K562 (cell line): ENCODE data around the gene PVALEF. TPM values are rescaled to one million over a fixed set of nuclear protein-coding genes. Genes with fewer than 3 reads are reported as not detected.
A peak's percentile ranks its signal among the peaks of the same experiment; 100 is the strongest.
"Not testable (repeated sequence)": the region's sequence is repeated elsewhere in the genome, so short reads cannot be mapped to it uniquely, and the experiment has no call there.

Source experiments
- ATAC-seq: fragments of 200-7000 bp; cut with Tn5 transposase; 3 replicates; pipeline ENCODE4 v1.9.1; 2020; ENCODE audit warnings: moderate library complexity
- BruUV-seq: library from RNA; stranded (reverse); fragments of 400-500 nt; replicated peaks from 2 replicates; lab custom pipeline; 2021; lab: Mats Ljungman, UMichigan
- CTCF ChIA-PET: fragments of 300-600 bp; formaldehyde crosslinking; extraction: SDS; loops from one replicate; lab custom pipeline; 2021; ENCODE audit warnings: low intra/inter-chr PET ratio; lab: Yijun Ruan, JAX
- POLR2A ChIA-PET: fragments of 300-600, 350-650 bp; sonication (Branson Sonifier 250); formaldehyde crosslinking; extraction: SDS; loops from one replicate; lab custom pipeline; 2021; ENCODE audit warnings: antibody characterized with exemption, inconsistent platforms; lab: Yijun Ruan, JAX
- DNase-seq, 4 experiments: peaks; one replicate each; pipeline versions ENCODE4 v3.0.0 to v3.0.0-alpha.2; 2011 to 2018; ENCODE audit warnings: low spot score in 3 of 4, mixed read lengths in 3 of 4; ENCODE audit errors: extremely low read depth in 1 of 4
- FAIRE-seq: peaks from 2 replicates; lab custom pipeline; 2011; peaks lifted over from hg19 to GRCh38; lab: Jason Lieb, UNC
- H2AFZ ChIP-seq: 2 replicates; pipeline ENCODE4 v1.6.0; 2011; ENCODE audit warnings: low read depth, low read length, control low read depth, inconsistent platforms
- H3K27ac ChIP-seq: fragments of 200-600 bp; 3 replicates; pipeline ENCODE4 v1.8.0; 2011; ENCODE audit warnings: low read depth, mild to moderate bottlenecking, control low read depth, inconsistent platforms, low read length, moderate library complexity, mixed read lengths; ENCODE audit errors: extremely low read depth
- H3K27me3 ChIP-seq, 2 experiments: fragments of 300-600 bp in 1 of 2; 2 replicates in 1 of 2; 3 replicates in 1 of 2; pipeline versions ENCODE4 v1.6.0 to v1.8.0; 2011; ENCODE audit warnings: inconsistent platforms in 2 of 2, low read length in 2 of 2, mild to moderate bottlenecking in 1 of 2, mixed read lengths in 1 of 2, moderate library complexity in 1 of 2; ENCODE audit not compliant: control insufficient read depth in 2 of 2, insufficient read depth in 2 of 2
- H3K36me3 ChIP-seq: fragments of 300-600 bp; 3 replicates; pipeline ENCODE4 v1.8.0; 2011; ENCODE audit warnings: mild to moderate bottlenecking, low read length, inconsistent platforms; ENCODE audit not compliant: control insufficient read depth, insufficient read depth
- H3K4me1 ChIP-seq, 2 experiments: fragments of 200-600 bp in 1 of 2; replicated peaks in 1 of 2; 2 replicates in 1 of 2; 3 replicates in 1 of 2; pipeline versions ENCODE4 v1.5.1 to v1.8.0; 2011; ENCODE audit warnings: inconsistent platforms in 2 of 2, low read length in 2 of 2, mild to moderate bottlenecking in 1 of 2, mixed read lengths in 1 of 2, moderate library complexity in 1 of 2; ENCODE audit not compliant: control insufficient read depth in 2 of 2, insufficient read depth in 2 of 2
- H3K4me2 ChIP-seq: 2 replicates; pipeline ENCODE4 v1.6.1; 2011; ENCODE audit warnings: low read length, control low read depth, inconsistent platforms, mixed read lengths; ENCODE audit not compliant: insufficient read depth
- H3K4me3 ChIP-seq: fragments of 200-600 bp; sonication (generic), shearing (Covaris generic); 2 replicates; pipeline ENCODE4 v1.5.1; 2016; ENCODE audit warnings: control low read depth, inconsistent platforms
- H3K79me2 ChIP-seq: fragments of 200-600 bp; 3 replicates; pipeline ENCODE4 v1.8.0; 2011; ENCODE audit warnings: low read length, inconsistent platforms; ENCODE audit not compliant: control insufficient read depth, insufficient read depth
- H3K9ac ChIP-seq, 2 experiments: 2 replicates each; pipeline versions ENCODE4 v1.6.0 to v1.6.1; 2011; ENCODE audit warnings: low read depth in 2 of 2, low read length in 2 of 2, control low read depth in 1 of 2, inconsistent platforms in 1 of 2, mild to moderate bottlenecking in 1 of 2, mixed read lengths in 1 of 2; ENCODE audit not compliant: insufficient read depth in 1 of 2
- H3K9me1 ChIP-seq: one replicate; pipeline ENCODE4 v1.6.0; 2011; ENCODE audit warnings: inconsistent platforms, mild to moderate bottlenecking, low read length, moderate library complexity; ENCODE audit not compliant: control insufficient read depth, insufficient read depth
- H3K9me3 ChIP-seq: replicated peaks from 2 replicates; pipeline ENCODE4 v1.5.1; 2011; ENCODE audit warnings: low read depth, low read length, inconsistent platforms; ENCODE audit not compliant: control insufficient read depth, insufficient read depth
- H4K20me1 ChIP-seq: replicated peaks from 2 replicates; pipeline ENCODE4 v1.6.1; 2011; ENCODE audit warnings: low read length, inconsistent platforms, mixed read lengths; ENCODE audit not compliant: control insufficient read depth, insufficient read depth
- ETV1 ChIP-seq: fragments of 450-650 bp; conservative IDR thresholded peaks from 2 replicates; pipeline ENCODE4 v1.6.1; 2016; ENCODE audit warnings: missing genetic modification characterization, control low read depth, low read depth, missing compliant biosample characterization
- MEIS2 ChIP-seq: fragments of 450-650 bp; IDR thresholded peaks from 2 replicates; pipeline ENCODE4 v1.6.1; 2014; ENCODE audit warnings: mild to moderate bottlenecking; ENCODE audit not compliant: partially characterized antibody
- PBX2 ChIP-seq, 2 experiments: IDR thresholded peaks in 1 of 2; conservative IDR thresholded peaks in 1 of 2; 2 replicates each; pipeline ENCODE4 v1.6.1; 2016; ENCODE audit warnings: low read depth in 2 of 2, mild to moderate bottlenecking in 1 of 2, missing compliant biosample characterization in 1 of 2, missing genetic modification characterization in 1 of 2, moderate library complexity in 1 of 2
- PKNOX1 ChIP-seq: fragments of 450-650 bp; IDR thresholded peaks from 2 replicates; pipeline ENCODE4 v1.6.1; 2016
- ZKSCAN1 ChIP-seq: fragments of 150-350 bp; IDR thresholded peaks from 2 replicates; pipeline ENCODE4 v1.6.1; 2016; ENCODE audit warnings: low read depth, low read length
- ZNF512 ChIP-seq: IDR thresholded peaks from 2 replicates; pipeline ENCODE4 v1.6.1; 2016; ENCODE audit warnings: missing genetic modification characterization, missing compliant biosample characterization
- WGBS: fragments of 100-300 bp; shearing (Covaris generic); methylation state at CpG from one replicate; pipeline ENCODE4 v1.1.6; 2016; ENCODE audit warnings: low coverage, mixed read lengths; ENCODE audit not compliant: insufficient coverage; ENCODE audit errors: missing lambda C conversion rate; 5-methylcytosine and 5-hydroxymethylcytosine counted together
- in situ Hi-C: fragments of 300-500 bp; cut with MboI; formaldehyde crosslinking; loops from 4 replicates; pipeline ENCODE4 v1.15.0; 2018; ENCODE audit warnings: inconsistent platforms, mixed read lengths
- intact Hi-C: fragments of 100-400 bp; cut with micrococcal nuclease; formaldehyde crosslinking; loops from 2 replicates; pipeline ENCODE4 v1.14.2; 2022
- polyA plus RNA-seq, 8 experiments: library from polyadenylated mRNA; depleted of rRNA in 4 of 8; stranded (reverse) in 5 of 8; unstranded in 3 of 8; fragments of >200 nt; fragmentation: Nextera tagmentation in 2 of 8; fragmentation: Illumina TruSeq in 1 of 8; extraction: Ambion mirVana in 2 of 8; extraction: Trizol in 1 of 8; gene quantifications; 2 replicates each; pipeline versions ENCODE4 v1.2.1 to v1.2.3, GENCODE V29; 2011 to 2014; ENCODE audit warnings: inconsistent platforms in 1 of 8, missing spikeins in 1 of 8
- total RNA-seq, 7 experiments: library from RNA; depleted of rRNA in 6 of 7; stranded (reverse); fragments of >200 nt in 6 of 7; fragmentation: Illumina TruSeq in 2 of 7; extraction: Trizol in 2 of 7; gene quantifications; 2 replicates each; pipeline versions ENCODE4 v1.2.1 to v1.2.3, GENCODE V29; 2011 to 2021; ENCODE audit warnings: low replicate concordance in 1 of 7

The PVALEF gene
- total and polyA plus RNA-seq, 9 of the 15 experiments (the other 6 are each of a cell fraction or from before 2014, with no cell fraction given): not detected

- H3K4me2 ChIP-seq; H3K9ac ChIP-seq; H3K79me2 ChIP-seq; ATAC-seq; H3K27ac ChIP-seq; H4K20me1 ChIP-seq; H2AFZ ChIP-seq; CTCF ChIA-PET; DNase-seq; H3K27me3 ChIP-seq; H3K4me3 ChIP-seq; POLR2A ChIA-PET; BruUV-seq; H3K9me1 ChIP-seq; H3K9me3 ChIP-seq; TF ChIP-seq PBX2 (CRISPR knock-in tag; IDR thresholded peaks at IDR 0.05; ENCODE audit: low read depth): not testable (repeated sequence)
- Histone ChIP-seq H3K4me1 (peaks cover 14 to 40% of the 10 kb centered on the region in 2 experiments), H3K36me3 (peaks cover 20% of the 10 kb centered on the region; the same call in 2 of the 3 replicates)
- peak; percentile 65 for TF ChIP-seq PKNOX1
- TF ChIP-seq PBX2 (tag; conservative IDR thresholded peaks at IDR 0.05; ENCODE audit: low read depth): peak; percentile 77
- TF ChIP-seq ZKSCAN1: 0 out of 2 replicates have a peak, but pooled peaks have one; percentile 35
- peak; percentile 54 for TF ChIP-seq ZNF512 (tag)
- TF ChIP-seq MEIS2: peak; percentile 83
- TF ChIP-seq ETV1: peak; percentile 41; the same call in 1 of the 2 replicates
- intact Hi-C loops: loop anchor here (5.0 to 10.0 kb wide), 2 partner anchors 85 to 243 kb away; no protein-coding TSS in a partner anchor
- peak; percentile 92 for FAIRE-seq
- in situ Hi-C loops: loop anchor here (5.0 to 25.0 kb wide), 2 partner anchors 90 to 225 kb away; no protein-coding TSS in a partner anchor
- WGBS: 13% methylated on average over 2 of the region's 2 CpGs
These were observed 62.3 kb downstream of the PVALEF start for GRCh38 chr17:81227630-81228029.
